ENCODE results near the gene MSI2. TPM values are rescaled to one million over a fixed set of nuclear protein-coding genes. Genes with fewer than 3 reads are reported as not detected.

MSI2 gene
- total RNA-seq, 1 donor from 2014 or later: 33.8 TPM

DNA sequence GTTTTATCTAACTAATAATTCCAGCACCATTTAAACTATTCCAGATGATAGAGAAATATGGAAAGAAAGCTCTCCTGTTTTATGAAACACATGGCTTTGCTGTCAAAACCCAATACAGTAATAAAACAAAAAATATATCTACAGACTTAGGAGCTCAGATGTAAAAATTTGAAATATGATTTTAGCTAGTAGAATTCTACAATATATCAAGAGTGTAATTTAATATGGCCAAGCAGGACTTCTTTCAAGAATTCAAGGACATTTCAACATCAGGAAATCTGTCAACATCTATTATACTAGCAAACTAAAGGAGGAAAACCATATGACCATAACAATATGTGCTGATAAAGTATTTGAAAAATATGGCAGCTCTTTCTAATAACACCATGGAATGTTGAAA lies 431.3 kb downstream of the MSI2 start:
- H3K36me3 ChIP-seq (ENCODE audit: control insufficient read depth, insufficient read depth, low read length): no peaks in the 10 kb centered on the region
- TF ChIP-seq, protein P1, sequence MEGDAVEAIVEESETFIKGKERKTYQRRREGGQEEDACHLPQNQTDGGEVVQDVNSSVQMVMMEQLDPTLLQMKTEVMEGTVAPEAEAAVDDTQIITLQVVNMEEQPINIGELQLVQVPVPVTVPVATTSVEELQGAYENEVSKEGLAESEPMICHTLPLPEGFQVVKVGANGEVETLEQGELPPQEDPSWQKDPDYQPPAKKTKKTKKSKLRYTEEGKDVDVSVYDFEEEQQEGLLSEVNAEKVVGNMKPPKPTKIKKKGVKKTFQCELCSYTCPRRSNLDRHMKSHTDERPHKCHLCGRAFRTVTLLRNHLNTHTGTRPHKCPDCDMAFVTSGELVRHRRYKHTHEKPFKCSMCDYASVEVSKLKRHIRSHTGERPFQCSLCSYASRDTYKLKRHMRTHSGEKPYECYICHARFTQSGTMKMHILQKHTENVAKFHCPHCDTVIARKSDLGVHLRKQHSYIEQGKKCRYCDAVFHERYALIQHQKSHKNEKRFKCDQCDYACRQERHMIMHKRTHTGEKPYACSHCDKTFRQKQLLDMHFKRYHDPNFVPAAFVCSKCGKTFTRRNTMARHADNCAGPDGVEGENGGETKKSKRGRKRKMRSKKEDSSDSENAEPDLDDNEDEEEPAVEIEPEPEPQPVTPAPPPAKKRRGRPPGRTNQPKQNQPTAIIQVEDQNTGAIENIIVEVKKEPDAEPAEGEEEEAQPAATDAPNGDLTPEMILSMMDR (IDR thresholded peaks at IDR 0.05; ENCODE audit: insufficient read depth, low read length, poor library complexity, severe bottlenecking): no peak
- DNase-seq (ENCODE audit: low read depth): no peak

DNA sequence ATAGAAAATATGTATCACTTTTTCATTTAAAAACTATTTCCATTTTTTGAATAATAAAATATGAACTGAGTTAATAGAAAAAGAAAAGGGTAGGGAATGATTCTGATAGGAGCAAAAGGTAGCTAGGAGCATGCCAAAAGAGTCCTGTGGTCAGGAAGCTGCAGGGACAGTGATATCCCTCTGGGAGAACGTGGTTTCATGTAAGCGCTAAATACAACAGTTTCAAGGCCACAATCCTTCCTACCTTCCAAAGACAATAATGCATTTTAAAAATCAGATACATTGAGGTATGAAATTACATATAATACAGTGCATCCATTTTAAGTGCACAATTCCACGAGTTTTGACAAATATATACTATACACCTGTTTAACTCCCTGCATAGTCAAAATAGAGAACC lies 432.9 kb downstream of the MSI2 start:
- TF ChIP-seq, protein P1 (IDR thresholded peaks at IDR 0.05; ENCODE audit: insufficient read depth, low read length, poor library complexity, severe bottlenecking): no peak
- H3K36me3 ChIP-seq (ENCODE audit: control insufficient read depth, insufficient read depth, low read length): no peaks in the 10 kb centered on the region
- no peaks in the 10 kb centered on the region for H3K27me3 ChIP-seq (ENCODE audit: control insufficient read depth, insufficient read depth, low read length)
- H3K4me3 ChIP-seq (ENCODE audit: low read depth, low read length): no peak overlapping the region
- DNase-seq (ENCODE audit: low read depth): no peak

More for the DNA sequence above, 431.3 kb downstream of the MSI2 start:
- Histone ChIP-seq H3K4me3 (ENCODE audit: low read depth, low read length) (no peak overlapping the region), H3K27me3 (ENCODE audit: control insufficient read depth, insufficient read depth, low read length) (no peaks in the 10 kb centered on the region)

DNA sequence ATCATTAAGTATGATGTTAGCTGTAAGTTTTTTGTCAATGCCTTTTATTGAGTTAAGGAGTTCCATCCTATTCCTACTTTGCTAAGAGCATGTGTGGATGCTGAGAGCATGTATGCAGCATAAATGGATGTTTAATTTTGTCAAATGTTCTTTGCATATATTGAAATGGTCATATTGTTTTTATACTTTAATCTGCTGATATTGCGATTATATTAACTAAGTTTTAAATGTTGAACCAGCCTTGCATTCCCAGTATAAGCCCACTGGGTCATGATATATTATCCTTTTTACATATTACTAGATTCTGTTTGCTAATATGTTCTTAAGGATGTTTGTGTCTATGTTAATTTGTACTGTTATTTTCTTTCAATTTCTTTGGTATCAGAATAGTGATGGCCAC lies 435.6 kb downstream of the MSI2 start:
- Histone ChIP-seq H3K4me3 (ENCODE audit: low read depth, low read length) (no peak overlapping the region), H3K27me3 (ENCODE audit: control insufficient read depth, insufficient read depth, low read length) (no peaks in the 10 kb centered on the region), H3K36me3 (ENCODE audit: control insufficient read depth, insufficient read depth, low read length) (no peaks in the 10 kb centered on the region)
- no peak for DNase-seq (ENCODE audit: low read depth)
- TF ChIP-seq, protein P1 (IDR thresholded peaks at IDR 0.05; ENCODE audit: insufficient read depth, low read length, poor library complexity, severe bottlenecking): no peak

DNA sequence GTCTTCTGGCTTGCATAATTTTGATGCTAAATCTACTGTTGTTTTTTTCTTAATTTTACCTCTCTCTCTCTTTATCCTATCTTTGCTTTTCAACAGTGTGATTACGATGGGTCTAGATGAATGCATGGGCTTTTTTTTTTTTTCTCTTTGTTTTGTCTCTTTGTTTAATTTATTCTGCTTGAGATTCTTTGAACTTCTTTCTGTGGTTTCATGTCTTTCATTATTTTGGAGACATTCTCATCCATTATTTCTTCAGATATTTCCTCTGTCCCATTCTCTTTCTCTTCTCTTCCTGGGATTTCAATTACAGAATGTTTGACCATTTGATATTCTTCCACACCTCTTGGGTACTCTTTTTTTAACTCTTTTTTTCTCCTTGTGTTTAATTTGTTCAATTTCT lies 436.4 kb downstream of the MSI2 start:
- H3K36me3 ChIP-seq (ENCODE audit: control insufficient read depth, insufficient read depth, low read length): no peaks in the 10 kb centered on the region
- no peaks in the 10 kb centered on the region for H3K27me3 ChIP-seq (ENCODE audit: control insufficient read depth, insufficient read depth, low read length)
- TF ChIP-seq, protein P1 (IDR thresholded peaks at IDR 0.05; ENCODE audit: insufficient read depth, low read length, poor library complexity, severe bottlenecking): no peak
- no peak for DNase-seq (ENCODE audit: low read depth)
- no peak overlapping the region for H3K4me3 ChIP-seq (ENCODE audit: low read depth, low read length)

DNA sequence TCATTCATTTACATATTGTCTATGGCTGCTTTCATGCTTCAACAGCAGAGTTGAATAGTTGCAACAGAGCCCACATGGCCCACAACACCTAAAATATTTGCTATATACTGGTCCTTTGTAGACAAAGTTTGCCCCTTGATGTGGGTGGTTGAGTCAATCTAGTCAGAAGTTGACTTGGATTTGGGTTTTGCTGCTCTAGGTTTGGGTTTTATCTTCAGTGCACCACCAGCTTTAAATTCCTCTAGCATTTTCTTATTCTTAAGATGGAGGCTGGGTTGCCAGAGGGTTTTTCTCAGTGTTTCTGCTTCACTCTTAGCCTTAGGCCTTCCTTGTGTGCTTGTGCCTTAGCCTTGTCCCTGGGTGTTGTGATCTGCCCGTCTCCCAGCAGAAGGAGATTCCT lies 437.7 kb downstream of the MSI2 start:
- no peaks in the 10 kb centered on the region for H3K36me3 ChIP-seq (ENCODE audit: control insufficient read depth, insufficient read depth, low read length)
- no peak for DNase-seq (ENCODE audit: low read depth)
- TF ChIP-seq, protein P1 (IDR thresholded peaks at IDR 0.05; ENCODE audit: insufficient read depth, low read length, poor library complexity, severe bottlenecking): no peak
- peaks cover 4% of the 10 kb centered on the region for H3K27me3 ChIP-seq (ENCODE audit: control insufficient read depth, insufficient read depth, low read length)
- H3K4me3 ChIP-seq (ENCODE audit: low read depth, low read length): no peak overlapping the region

DNA sequence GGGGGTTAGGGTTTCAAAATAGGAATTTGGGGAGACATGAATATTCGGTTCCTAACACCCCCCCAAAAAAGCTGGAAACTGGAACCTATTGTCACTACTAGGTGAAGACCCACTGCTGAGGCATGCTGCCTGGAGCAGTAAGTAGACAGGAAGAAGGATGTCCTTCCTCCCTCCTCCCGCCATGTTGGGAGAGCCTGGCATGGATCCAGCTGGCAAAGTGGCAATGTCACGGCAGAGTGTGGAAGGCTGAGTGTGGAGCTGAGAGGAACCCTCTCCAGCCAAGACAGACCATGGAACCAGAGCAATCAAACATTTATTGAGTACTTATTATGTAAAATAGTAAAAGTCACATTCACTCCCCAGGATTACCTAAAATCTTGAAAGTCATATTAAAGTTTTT lies 439.7 kb downstream of the MSI2 start:
- DNase-seq (ENCODE audit: low read depth): no peak
- TF ChIP-seq, protein P1 (IDR thresholded peaks at IDR 0.05; ENCODE audit: insufficient read depth, low read length, poor library complexity, severe bottlenecking): no peak
- Histone ChIP-seq H3K27me3 (ENCODE audit: control insufficient read depth, insufficient read depth, low read length) (peaks cover 9% of the 10 kb centered on the region), H3K36me3 (ENCODE audit: control insufficient read depth, insufficient read depth, low read length) (no peaks in the 10 kb centered on the region), H3K4me3 (ENCODE audit: low read depth, low read length) (no peak overlapping the region)
